Skeletal muscle cell (primary cell): ENCODE results near the gene OR4M1.
"Not testable (repeated sequence)": the region's sequence is repeated elsewhere in the genome, so short reads cannot be mapped to it uniquely, and the experiment has no call there.

Source experiments
- DNase-seq: peaks from one replicate; pipeline ENCODE4 v3.0.0-alpha.2; 2010; ENCODE audit warnings: low read depth
- H3K4me3 ChIP-seq: 2 replicates; pipeline ENCODE4 v1.5.1; 2011; ENCODE audit warnings: low read depth, mild to moderate bottlenecking, control low read depth, low read length, moderate library complexity

OR4M1 gene

GRCh38 chr14:19773204-19773603, at the start of gene OR4M1:
OR4M1 (plus strand) TSS chr14:19773504; CDS start chr14:19780323, 6,819 bp downstream.
- not testable (repeated sequence) for DNase-seq, H3K4me3 ChIP-seq

GRCh38 chr14:19729359-19729758, 43.9 kb upstream of the OR4M1 start:
- no peak overlapping the region for H3K4me3 ChIP-seq
- no peak for DNase-seq

GRCh38 chr14:19729763-19730162, 43.5 kb upstream of the OR4M1 start:
- no peak for DNase-seq
- no peak overlapping the region for H3K4me3 ChIP-seq

- not testable (repeated sequence) for DNase-seq, H3K4me3 ChIP-seq
These were observed 39.4 kb upstream of the OR4M1 start for GRCh38 chr14:19733893-19734292.

- no peak for DNase-seq
- H3K4me3 ChIP-seq, result no peak within 1 kb of the TSS
These were observed 30.0 kb upstream of the OR4M1 start, which contains the start of gene OR4Q3 for GRCh38 chr14:19743256-19743655. OR4Q3 (plus strand) TSS chr14:19743571.

- not testable (repeated sequence) for DNase-seq
These were observed 21.0 kb upstream of the OR4M1 start for GRCh38 chr14:19752316-19752715.

GRCh38 chr14:19754172-19754571, 19.1 kb upstream of the OR4M1 start:
- DNase-seq, result no peak
- H3K4me3 ChIP-seq, result no peak overlapping the region

More at GRCh38 chr14:19752316-19752715, 21.0 kb upstream of the OR4M1 start:
- H3K4me3 ChIP-seq, result not testable (repeated sequence)

GRCh38 chr14:19771491-19771890, 1.8 kb upstream of the OR4M1 start:
- not testable (repeated sequence) for H3K4me3 ChIP-seq, DNase-seq

- H3K4me3 ChIP-seq, result no peak overlapping the region
- DNase-seq, result no peak
These were observed 1.3 kb upstream of the OR4M1 start for GRCh38 chr14:19771895-19772430.

- DNase-seq, H3K4me3 ChIP-seq: not testable (repeated sequence)
These were observed 850 bp upstream of the OR4M1 start for GRCh38 chr14:19772454-19772853.

GRCh38 chr14:19775587-19775986, 2.3 kb downstream of the OR4M1 start:
- H3K4me3 ChIP-seq, result no peak overlapping the region
- no peak for DNase-seq

- not testable (repeated sequence) for DNase-seq, H3K4me3 ChIP-seq
These were observed 12.5 kb downstream of the OR4M1 start for GRCh38 chr14:19785848-19786247.

GRCh38 chr14:19787318-19787717, 14.0 kb downstream of the OR4M1 start:
- H3K4me3 ChIP-seq, DNase-seq: not testable (repeated sequence)

GRCh38 chr14:19788150-19788549, 14.8 kb downstream of the OR4M1 start:
- not testable (repeated sequence) for DNase-seq, H3K4me3 ChIP-seq

- not testable (repeated sequence) for DNase-seq, H3K4me3 ChIP-seq
These were observed 23.3 kb downstream of the OR4M1 start for GRCh38 chr14:19796520-19797108.

GRCh38 chr14:19799880-19800279, 26.6 kb downstream of the OR4M1 start:
- DNase-seq, result no peak
- no peak overlapping the region for H3K4me3 ChIP-seq

- no peak for DNase-seq
- no peak overlapping the region for H3K4me3 ChIP-seq
These were observed 27.2 kb downstream of the OR4M1 start for GRCh38 chr14:19800282-19801117.

GRCh38 chr14:19801118-19801464, 27.8 kb downstream of the OR4M1 start:
- no peak overlapping the region for H3K4me3 ChIP-seq
- no peak for DNase-seq

- H3K4me3 ChIP-seq, DNase-seq: not testable (repeated sequence)
These were observed 30.2 kb downstream of the OR4M1 start, which contains the start of gene OR4N2 for GRCh38 chr14:19803470-19803869. OR4N2 (plus strand) TSS chr14:19803770; CDS start chr14:19827449, 23,679 bp downstream.

GRCh38 chr14:19813171-19813920, 40.0 kb downstream of the OR4M1 start:
- DNase-seq, H3K4me3 ChIP-seq: not testable (repeated sequence)
